Erythroblast (primary cell): Measurements from ENCODE around the gene PPP1R37.

Source experiments
- GATA1 ChIP-seq: IDR thresholded peaks from 2 replicates; pipeline ENCODE4 v1.6.1; 2011; ENCODE audit warnings: low read depth, mild to moderate bottlenecking, control low read depth, low read length, moderate library complexity
- POLR2A ChIP-seq: IDR thresholded peaks from 2 replicates; pipeline ENCODE4 v1.6.1; 2011; ENCODE audit warnings: mild to moderate bottlenecking, low read length

DNA sequence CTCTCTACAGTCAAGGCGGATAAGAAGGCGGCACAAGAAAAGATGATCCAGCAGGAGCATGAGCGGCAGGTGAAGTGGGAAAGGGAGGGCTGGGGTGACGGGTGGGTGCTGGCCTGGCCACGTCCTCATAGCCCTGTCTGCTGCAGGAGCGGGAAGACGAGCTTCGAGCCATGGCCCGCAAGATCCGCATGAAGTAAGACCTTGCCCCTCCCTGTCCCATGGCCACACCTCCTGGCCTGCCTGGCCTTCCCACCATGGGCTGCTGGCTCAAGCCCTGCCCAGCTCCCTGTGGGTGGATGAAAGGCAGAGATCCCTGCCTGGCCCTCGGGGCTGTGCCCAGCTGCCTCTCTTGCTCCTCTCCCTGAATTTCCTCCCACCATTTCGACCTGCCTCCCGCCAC, 23.9 kb upstream of the PPP1R37 start:
- TF ChIP-seq POLR2A (no peak), GATA1 (no peak)
